Activated CD4-positive, alpha-beta T cell treated with anti-CD3 and anti-CD28 coated beads, Interleukin-2, amount 50 U/mL, for 4 hours (primary cell): ENCODE measurements around the gene LCMT2.
"Not testable (repeated sequence)": the region's sequence is repeated elsewhere in the genome, so short reads cannot be mapped to it uniquely, and the experiment has no call there.

ENCODE experiments used
- DNase-seq, 2 experiments: peaks; one replicate each; pipeline ENCODE4 v3.0.0-alpha.2; 2020

Gene LCMT2

GRCh38 chr15:43314171-43314570, 16.2 kb downstream of the LCMT2 start:
- no peak for DNase-seq

GRCh38 chr15:43312378-43312777, 18.0 kb downstream of the LCMT2 start:
- DNase-seq = no peak

GRCh38 chr15:43302205-43302817, 28.1 kb downstream of the LCMT2 start, which contains the start of gene TGM7:
TSS of gene TGM7 (minus strand) at chr15:43302255.
- DNase-seq = no peak

- no peak for DNase-seq
These were observed 30.5 kb downstream of the LCMT2 start for GRCh38 chr15:43299884-43300283.

- DNase-seq = no peak
These were observed 31.0 kb downstream of the LCMT2 start for GRCh38 chr15:43299411-43299810.

- DNase-seq = no peak
These were observed 36.2 kb downstream of the LCMT2 start for GRCh38 chr15:43294091-43294706.

- no peak for DNase-seq
These were observed 36.9 kb downstream of the LCMT2 start for GRCh38 chr15:43293432-43293831.

- DNase-seq = no peak
These were observed 37.8 kb downstream of the LCMT2 start for GRCh38 chr15:43292375-43293078.

GRCh38 chr15:43289656-43290055, 40.7 kb downstream of the LCMT2 start:
- DNase-seq = not testable (repeated sequence)

- DNase-seq = no peak
These were observed 43.1 kb downstream of the LCMT2 start for GRCh38 chr15:43287254-43287653.

- no peak for DNase-seq
These were observed 44.3 kb downstream of the LCMT2 start for GRCh38 chr15:43286074-43286473.

GRCh38 chr15:43285609-43286037, 44.8 kb downstream of the LCMT2 start:
- peak; percentile 38 to 43 for DNase-seq

GRCh38 chr15:43283526-43283925, 46.8 kb downstream of the LCMT2 start:
- DNase-seq = no peak

GRCh38 chr15:43281926-43282602, 48.3 kb downstream of the LCMT2 start:
- DNase-seq = no peak

- DNase-seq = no peak
These were observed 49.4 kb downstream of the LCMT2 start for GRCh38 chr15:43280996-43281395.

- no peak for DNase-seq
These were observed 50.9 kb downstream of the LCMT2 start for GRCh38 chr15:43279496-43279895.

- no peak for DNase-seq
These were observed 51.5 kb downstream of the LCMT2 start for GRCh38 chr15:43278869-43279268.

- DNase-seq = no peak
These were observed 52.5 kb downstream of the LCMT2 start for GRCh38 chr15:43277901-43278300.

GRCh38 chr15:43277231-43277823, 53.0 kb downstream of the LCMT2 start:
- no peak for DNase-seq

- DNase-seq = no peak
These were observed 53.7 kb downstream of the LCMT2 start for GRCh38 chr15:43276563-43277200.

GRCh38 chr15:43275740-43276562, 54.4 kb downstream of the LCMT2 start:
- DNase-seq = no peak

- no peak for DNase-seq
These were observed 56.2 kb downstream of the LCMT2 start for GRCh38 chr15:43274136-43274535.
